K562 (cell line): Measurements from ENCODE around the gene EEFSEC. TPM values are rescaled to one million over a fixed set of nuclear protein-coding genes. Genes with fewer than 3 reads are reported as not detected.

ENCODE experiments used
- ARID1B ChIP-seq: fragments of 450-650 bp; IDR thresholded peaks from 2 replicates; pipeline ENCODE4 v1.6.1; 2016; ENCODE audit warnings: antibody characterized with exemption, mild to moderate bottlenecking, inconsistent platforms
- CTBP1 ChIP-seq: fragments of 450-650 bp; IDR thresholded peaks from 2 replicates; pipeline ENCODE4 v1.6.1; 2016; ENCODE audit warnings: borderline replicate concordance
- CXXC5 ChIP-seq: fragments of 250-450 bp; sonication (Bioruptor Pico); IDR thresholded peaks from 2 replicates; pipeline ENCODE4 v1.8.0; 2022; ENCODE audit warnings: inconsistent platforms, mild to moderate bottlenecking, moderate library complexity
- FOXM1 ChIP-seq, 2 experiments: fragments of 450-650 bp in 1 of 2; sonication (generic) in 1 of 2; formaldehyde crosslinking in 1 of 2; IDR thresholded peaks; 2 replicates each; pipeline versions ENCODE4 v1.6.1 to v1.9.0; 2017 to 2022; ENCODE audit warnings: low read depth in 2 of 2, mild to moderate bottlenecking in 2 of 2, missing genetic modification reagents in 1 of 2, moderate library complexity in 1 of 2
- KDM1A ChIP-seq, 2 experiments: fragments of 450-650 bp; IDR thresholded peaks; 2 replicates each; pipeline ENCODE4 v1.6.1; 2016; ENCODE audit warnings: mild to moderate bottlenecking in 2 of 2
- NKRF ChIP-seq: fragments of 450-650 bp; IDR thresholded peaks from 2 replicates; pipeline ENCODE4 v1.6.1; 2016; ENCODE audit warnings: borderline replicate concordance
- OTX1 ChIP-seq: fragments of 450-650 bp; formaldehyde crosslinking; IDR thresholded peaks from 2 replicates; pipeline ENCODE4 v1.4.0; 2022; ENCODE audit warnings: mild to moderate bottlenecking
- PBX2 ChIP-seq, 2 experiments: IDR thresholded peaks in 1 of 2; conservative IDR thresholded peaks in 1 of 2; 2 replicates each; pipeline ENCODE4 v1.6.1; 2016; ENCODE audit warnings: low read depth in 2 of 2, mild to moderate bottlenecking in 1 of 2, missing compliant biosample characterization in 1 of 2, missing genetic modification characterization in 1 of 2, moderate library complexity in 1 of 2
- PRPF4 ChIP-seq: fragments of 200-400 bp; formaldehyde crosslinking; IDR thresholded peaks from one replicate; pipeline ENCODE4 v1.6.1; 2017; ENCODE audit warnings: low read length, low read depth, mild to moderate bottlenecking; ENCODE audit not compliant: insufficient read depth, poor library complexity, severe bottlenecking
- YBX1 ChIP-seq: fragments of 450-650 bp; IDR thresholded peaks from 2 replicates; pipeline ENCODE4 v1.7.1; 2016; ENCODE audit warnings: mild to moderate bottlenecking
- polyA plus RNA-seq, 8 experiments: library from polyadenylated mRNA; depleted of rRNA in 4 of 8; stranded (reverse) in 5 of 8; unstranded in 3 of 8; fragments of >200 nt; fragmentation: Nextera tagmentation in 2 of 8; fragmentation: Illumina TruSeq in 1 of 8; extraction: Ambion mirVana in 2 of 8; extraction: Trizol in 1 of 8; gene quantifications; 2 replicates each; pipeline versions ENCODE4 v1.2.1 to v1.2.3, GENCODE V29; 2011 to 2014; ENCODE audit warnings: inconsistent platforms in 1 of 8, missing spikeins in 1 of 8
- total RNA-seq, 7 experiments: library from RNA; depleted of rRNA in 6 of 7; stranded (reverse); fragments of >200 nt in 6 of 7; fragmentation: Illumina TruSeq in 2 of 7; extraction: Trizol in 2 of 7; gene quantifications; 2 replicates each; pipeline versions ENCODE4 v1.2.1 to v1.2.3, GENCODE V29; 2011 to 2021; ENCODE audit warnings: low replicate concordance in 1 of 7
- TF ChIP-seq, protein P1 (sequence below), 2 experiments: fragments of 250-450 bp in 1 of 2; fragments of 450-650 bp in 1 of 2; sonication (Bioruptor Pico) in 1 of 2; IDR thresholded peaks; 2 replicates each; pipeline versions ENCODE4 v1.6.1 to v1.8.0; 2016 to 2021; ENCODE audit warnings: mild to moderate bottlenecking in 2 of 2, moderate library complexity in 2 of 2, missing compliant biosample characterization in 1 of 2, missing genetic modification characterization in 1 of 2

The EEFSEC gene
- total and polyA plus RNA-seq, 9 of the 15 experiments (the other 6 are each of a cell fraction or from before 2014, with no cell fraction given) = 0.35 to 11.8 (median 7.7) TPM

GRCh38 chr3:128411574-128412064, 258.3 kb downstream of the EEFSEC start (continued):
- TF ChIP-seq PBX2 (CRISPR knock-in tag; IDR thresholded peaks at IDR 0.05; ENCODE audit: low read depth) (peak; percentile 34; the same call in 1 of the 2 replicates), PBX2 (tag; conservative IDR thresholded peaks at IDR 0.05; ENCODE audit: low read depth) (no peak), CXXC5 (CRISPR knock-in tag) (peak; percentile 50), ARID1B (peak; percentile 45; the same call in 1 of the 2 replicates), KDM1A (IDR thresholded peaks at IDR 0.05) (peak in 1 of 2 experiments; percentile 78; a peak in 1 of 4 replicates), YBX1 (no peak), NKRF (no peak), CTBP1 (peak; percentile 39; the same call in 1 of the 2 replicates), PRPF4 (no peak), OTX1 (0 out of 2 replicates have a peak, but pooled peaks have one; percentile 37), FOXM1 (IDR thresholded peaks at IDR 0.05; ENCODE audit: low read depth) (no peak), FOXM1 (CRISPR knock-in tag; IDR thresholded peaks at IDR 0.05; ENCODE audit: low read depth) (no peak)
- TF ChIP-seq, protein P1, sequence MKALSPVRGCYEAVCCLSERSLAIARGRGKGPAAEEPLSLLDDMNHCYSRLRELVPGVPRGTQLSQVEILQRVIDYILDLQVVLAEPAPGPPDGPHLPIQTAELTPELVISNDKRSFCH (CRISPR knock-in tag; IDR thresholded peaks at IDR 0.05) = no peak
- TF ChIP-seq, protein P1 (tag; IDR thresholded peaks at IDR 0.05) = no peak
